ENCODE data around the gene PEX5. TPM values are rescaled to one million over a fixed set of nuclear protein-coding genes. Genes with fewer than 3 reads are reported as not detected.

The PEX5 gene
- total RNA-seq, 1 donor from 2014 or later, result 26.8 TPM

GRCh38 chr12:7197841-7198240 is 8.4 kb downstream of the PEX5 start:
- H3K27ac Mint-ChIP-seq, result no peak overlapping the region
- intact Hi-C loops (cut with micrococcal nuclease), result no loop called here
- TF ChIP-seq, protein P1, sequence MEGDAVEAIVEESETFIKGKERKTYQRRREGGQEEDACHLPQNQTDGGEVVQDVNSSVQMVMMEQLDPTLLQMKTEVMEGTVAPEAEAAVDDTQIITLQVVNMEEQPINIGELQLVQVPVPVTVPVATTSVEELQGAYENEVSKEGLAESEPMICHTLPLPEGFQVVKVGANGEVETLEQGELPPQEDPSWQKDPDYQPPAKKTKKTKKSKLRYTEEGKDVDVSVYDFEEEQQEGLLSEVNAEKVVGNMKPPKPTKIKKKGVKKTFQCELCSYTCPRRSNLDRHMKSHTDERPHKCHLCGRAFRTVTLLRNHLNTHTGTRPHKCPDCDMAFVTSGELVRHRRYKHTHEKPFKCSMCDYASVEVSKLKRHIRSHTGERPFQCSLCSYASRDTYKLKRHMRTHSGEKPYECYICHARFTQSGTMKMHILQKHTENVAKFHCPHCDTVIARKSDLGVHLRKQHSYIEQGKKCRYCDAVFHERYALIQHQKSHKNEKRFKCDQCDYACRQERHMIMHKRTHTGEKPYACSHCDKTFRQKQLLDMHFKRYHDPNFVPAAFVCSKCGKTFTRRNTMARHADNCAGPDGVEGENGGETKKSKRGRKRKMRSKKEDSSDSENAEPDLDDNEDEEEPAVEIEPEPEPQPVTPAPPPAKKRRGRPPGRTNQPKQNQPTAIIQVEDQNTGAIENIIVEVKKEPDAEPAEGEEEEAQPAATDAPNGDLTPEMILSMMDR (IDR thresholded peaks at IDR 0.05), result no peak
- no peaks in the 10 kb centered on the region for H3K9me3 Mint-ChIP-seq
- DNase-seq (no peak), ATAC-seq (ENCODE audit: low read depth) (no peak)
- no peaks in the 10 kb centered on the region for H3K27me3 Mint-ChIP-seq
- ChIA-PET POLR2A (no interaction called here), CTCF (no interaction called here)
- H3K4me1 Mint-ChIP-seq, result no peaks in the 10 kb centered on the region
- no peak overlapping the region for H3K4me3 Mint-ChIP-seq
- H3K36me3 Mint-ChIP-seq (ENCODE audit: low read depth), result peaks cover 56% of the 10 kb centered on the region

GRCh38 chr12:7203109-7203508 is 13.6 kb downstream of the PEX5 start:
- Mint-ChIP-seq H3K27me3 (no peaks in the 10 kb centered on the region), H3K9me3 (no peaks in the 10 kb centered on the region), H3K36me3 (ENCODE audit: low read depth) (peaks cover 75% of the 10 kb centered on the region), H3K4me3 (no peak overlapping the region), H3K4me1 (peaks cover 4% of the 10 kb centered on the region), H3K27ac (no peak overlapping the region)
- intact Hi-C loops (cut with micrococcal nuclease), result no loop called here
- DNase-seq (no peak), ATAC-seq (ENCODE audit: low read depth) (no peak)
- POLR2A ChIA-PET, result no interaction called here
- TF ChIP-seq, protein P1 (IDR thresholded peaks at IDR 0.05), result no peak
- CTCF ChIA-PET, result no interaction called here

- Mint-ChIP-seq H3K27me3 (no peaks in the 10 kb centered on the region), H3K9me3 (no peaks in the 10 kb centered on the region), H3K4me3 (no peak overlapping the region), H3K4me1 (peaks cover 4% of the 10 kb centered on the region), H3K36me3 (ENCODE audit: low read depth) (peaks cover 90% of the 10 kb centered on the region), H3K27ac (no peak overlapping the region)
- no peak for ATAC-seq (ENCODE audit: low read depth)
- TF ChIP-seq, protein P1 (IDR thresholded peaks at IDR 0.05), result no peak
- ChIA-PET POLR2A (no interaction called here), CTCF (no interaction called here)
- DNase-seq, result no peak
- intact Hi-C loops (cut with micrococcal nuclease), result no loop called here
Observed at GRCh38 chr12:7205091-7205490, 15.6 kb downstream of the PEX5 start.

- intact Hi-C loops (cut with micrococcal nuclease), result no loop called here
- ChIA-PET POLR2A (no interaction called here), CTCF (no interaction called here)
- Mint-ChIP-seq H3K27me3 (no peaks in the 10 kb centered on the region), H3K27ac (no peak overlapping the region), H3K9me3 (no peaks in the 10 kb centered on the region), H3K36me3 (ENCODE audit: low read depth) (peaks cover 93% of the 10 kb centered on the region), H3K4me3 (no peak overlapping the region), H3K4me1 (peaks cover 4% of the 10 kb centered on the region)
- ATAC-seq (ENCODE audit: low read depth) (no peak), DNase-seq (no peak)
- TF ChIP-seq, protein P1 (IDR thresholded peaks at IDR 0.05), result no peak
Observed at GRCh38 chr12:7206691-7207090, 17.2 kb downstream of the PEX5 start.

DNA sequence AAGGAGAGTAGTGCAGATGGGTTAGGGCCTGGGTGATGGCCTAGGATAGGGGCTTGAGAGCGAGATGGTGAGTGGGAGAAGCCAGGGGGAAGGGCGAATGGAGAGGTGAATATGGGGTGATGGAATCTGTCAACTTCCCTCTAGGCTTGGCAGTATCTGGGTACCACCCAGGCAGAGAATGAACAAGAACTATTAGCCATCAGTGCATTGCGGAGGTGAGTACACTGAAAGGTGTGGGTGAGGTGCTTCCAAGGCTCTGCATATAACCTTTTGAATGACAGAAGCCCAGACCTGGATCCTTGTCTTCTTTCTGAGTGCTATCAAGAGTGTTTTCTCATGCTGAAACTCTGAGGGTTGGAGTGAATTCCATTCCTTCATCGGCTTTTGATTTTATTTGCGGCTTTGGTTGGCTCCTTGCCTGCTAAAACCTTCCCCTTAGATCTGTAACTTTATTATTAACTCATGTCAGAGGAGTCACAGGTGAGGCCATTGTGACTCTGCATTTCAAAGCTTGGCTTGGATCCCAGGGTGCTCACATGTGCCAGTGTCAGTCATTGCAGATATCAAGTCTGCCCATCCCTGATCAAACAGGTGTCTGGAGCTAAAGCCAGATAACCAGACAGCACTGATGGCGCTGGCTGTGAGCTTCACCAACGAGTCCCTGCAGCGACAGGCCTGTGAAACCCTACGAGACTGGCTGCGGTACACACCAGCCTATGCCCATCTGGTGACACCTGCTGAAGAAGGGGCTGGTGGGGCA is 18.6 kb downstream of the PEX5 start:
- POLR2A ChIA-PET, result no interaction called here
- Mint-ChIP-seq H3K9me3 (peaks cover 5% of the 10 kb centered on the region), H3K4me1 (peaks cover 4% of the 10 kb centered on the region), H3K36me3 (ENCODE audit: low read depth) (peaks cover 85% of the 10 kb centered on the region), H3K27ac (no peak overlapping the region), H3K4me3 (no peak overlapping the region), H3K27me3 (no peaks in the 10 kb centered on the region)
- CTCF ChIA-PET, result no interaction called here
- ATAC-seq (ENCODE audit: low read depth), result no peak
- TF ChIP-seq, protein P1 (IDR thresholded peaks at IDR 0.05), result no peak
- no peak for DNase-seq
- intact Hi-C loops (cut with micrococcal nuclease), result no loop called here
